ENCODE results near the gene NKIRAS1. TPM values are rescaled to one million over a fixed set of nuclear protein-coding genes. Genes with fewer than 3 reads are reported as not detected.
A peak's percentile ranks its signal among the peaks of the same experiment; 100 is the strongest.

Gene NKIRAS1
- total RNA-seq, 4 donors from 2014 or later: 6.7 to 9.5 (median 9.0) TPM

DNA sequence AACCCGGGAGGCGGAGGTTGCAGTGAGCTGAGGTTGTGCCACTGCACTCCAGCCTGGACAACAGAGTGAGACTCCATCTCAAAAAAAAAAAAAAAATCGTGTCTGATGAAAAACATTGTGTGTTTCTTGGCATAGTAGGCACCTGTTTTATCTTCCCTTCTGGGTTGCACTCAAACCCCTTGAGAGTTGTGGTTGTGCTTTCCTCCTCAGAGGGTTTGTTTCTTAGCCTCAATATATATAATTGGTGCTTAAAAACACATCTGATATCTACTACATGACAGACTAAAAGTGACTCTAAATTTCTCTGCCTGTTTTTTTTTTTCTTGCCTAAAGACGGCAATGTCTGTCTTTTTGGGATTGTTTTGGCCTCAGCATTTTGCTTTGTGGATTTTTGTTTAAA lies 35.9 kb upstream of the NKIRAS1 start:
- TF ChIP-seq, protein P1, sequence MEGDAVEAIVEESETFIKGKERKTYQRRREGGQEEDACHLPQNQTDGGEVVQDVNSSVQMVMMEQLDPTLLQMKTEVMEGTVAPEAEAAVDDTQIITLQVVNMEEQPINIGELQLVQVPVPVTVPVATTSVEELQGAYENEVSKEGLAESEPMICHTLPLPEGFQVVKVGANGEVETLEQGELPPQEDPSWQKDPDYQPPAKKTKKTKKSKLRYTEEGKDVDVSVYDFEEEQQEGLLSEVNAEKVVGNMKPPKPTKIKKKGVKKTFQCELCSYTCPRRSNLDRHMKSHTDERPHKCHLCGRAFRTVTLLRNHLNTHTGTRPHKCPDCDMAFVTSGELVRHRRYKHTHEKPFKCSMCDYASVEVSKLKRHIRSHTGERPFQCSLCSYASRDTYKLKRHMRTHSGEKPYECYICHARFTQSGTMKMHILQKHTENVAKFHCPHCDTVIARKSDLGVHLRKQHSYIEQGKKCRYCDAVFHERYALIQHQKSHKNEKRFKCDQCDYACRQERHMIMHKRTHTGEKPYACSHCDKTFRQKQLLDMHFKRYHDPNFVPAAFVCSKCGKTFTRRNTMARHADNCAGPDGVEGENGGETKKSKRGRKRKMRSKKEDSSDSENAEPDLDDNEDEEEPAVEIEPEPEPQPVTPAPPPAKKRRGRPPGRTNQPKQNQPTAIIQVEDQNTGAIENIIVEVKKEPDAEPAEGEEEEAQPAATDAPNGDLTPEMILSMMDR (IDR thresholded peaks at IDR 0.05): no peak
- no peak for TF ChIP-seq POLR2A (IDR thresholded peaks at IDR 0.05)
- TF ChIP-seq POLR2AphosphoS5 (IDR thresholded peaks at IDR 0.05): no peak
- H3K9me3 ChIP-seq: no peaks in the 10 kb centered on the region
- no peaks in the 10 kb centered on the region for H3K27me3 ChIP-seq
- H3K4me1 ChIP-seq: peaks cover 59% of the 10 kb centered on the region
- no peaks in the 10 kb centered on the region for H3K36me3 ChIP-seq
- no peak overlapping the region for H3K4me3 ChIP-seq
- 70% methylated on average over 4 of the region's 4 CpGs for WGBS
- no peak for DNase-seq (ENCODE audit: low spot score in 2 of 2)
- no peak overlapping the region for H3K27ac ChIP-seq

DNA sequence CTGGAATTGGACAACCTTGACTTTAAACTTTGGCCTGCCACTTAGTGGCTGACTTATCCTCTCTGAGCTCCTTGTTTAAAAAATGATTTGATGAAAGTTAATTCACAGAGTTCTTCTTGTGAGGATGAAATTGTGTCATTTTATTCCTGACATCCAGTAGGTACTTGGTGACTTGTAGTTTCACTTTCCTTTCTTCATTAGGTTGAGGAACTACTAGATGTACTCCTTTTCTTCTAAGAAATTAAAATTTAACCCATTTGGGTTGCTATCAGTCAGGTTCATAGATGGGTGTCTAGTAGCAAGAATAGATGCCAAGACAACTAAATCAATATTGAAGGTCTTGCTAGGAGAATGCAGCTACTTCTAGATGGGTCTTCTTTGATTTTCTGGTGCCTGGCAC lies 33.5 kb upstream of the NKIRAS1 start:
- no peaks in the 10 kb centered on the region for H3K36me3 ChIP-seq
- no peak overlapping the region for H3K27ac ChIP-seq
- peaks cover 67% of the 10 kb centered on the region for H3K4me1 ChIP-seq
- no peak overlapping the region for H3K4me3 ChIP-seq
- H3K9me3 ChIP-seq: no peaks in the 10 kb centered on the region
- no peaks in the 10 kb centered on the region for H3K27me3 ChIP-seq
- TF ChIP-seq, protein P1 (IDR thresholded peaks at IDR 0.05): no peak
- no peak for TF ChIP-seq POLR2A (IDR thresholded peaks at IDR 0.05)
- DNase-seq (ENCODE audit: low spot score in 2 of 2): no peak

DNA sequence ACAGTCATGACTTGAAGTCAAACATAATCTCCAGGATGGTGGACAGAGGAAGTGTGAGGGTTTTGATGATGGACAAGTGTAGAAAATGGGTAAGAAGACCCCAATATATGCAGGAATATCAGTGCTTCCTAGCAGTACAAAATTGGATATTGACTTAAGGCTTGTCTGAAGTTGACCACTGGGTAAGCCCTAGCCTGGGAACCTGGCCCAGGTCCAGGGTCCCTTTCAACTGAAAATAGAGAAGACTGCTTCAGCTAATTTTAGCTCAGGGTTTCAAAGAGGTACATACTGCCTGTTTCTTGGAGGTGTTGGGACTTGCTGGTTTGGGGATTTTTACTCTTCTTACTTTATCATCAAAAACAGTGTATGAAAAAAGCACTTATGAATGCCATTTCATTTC lies 33.0 kb upstream of the NKIRAS1 start:
- H3K36me3 ChIP-seq: no peaks in the 10 kb centered on the region
- no peak overlapping the region for H3K4me3 ChIP-seq
- H3K9me3 ChIP-seq: no peaks in the 10 kb centered on the region
- H3K27me3 ChIP-seq: no peaks in the 10 kb centered on the region
- no peak for DNase-seq (ENCODE audit: low spot score in 2 of 2)
- H3K4me1 ChIP-seq: peaks cover 67% of the 10 kb centered on the region
- no peak overlapping the region for H3K27ac ChIP-seq
- TF ChIP-seq POLR2AphosphoS5 (IDR thresholded peaks at IDR 0.05) (no peak), POLR2A (IDR thresholded peaks at IDR 0.05) (no peak), EP300 (IDR thresholded peaks at IDR 0.05) (no peak)
- TF ChIP-seq, protein P1 (IDR thresholded peaks at IDR 0.05): no peak

DNA sequence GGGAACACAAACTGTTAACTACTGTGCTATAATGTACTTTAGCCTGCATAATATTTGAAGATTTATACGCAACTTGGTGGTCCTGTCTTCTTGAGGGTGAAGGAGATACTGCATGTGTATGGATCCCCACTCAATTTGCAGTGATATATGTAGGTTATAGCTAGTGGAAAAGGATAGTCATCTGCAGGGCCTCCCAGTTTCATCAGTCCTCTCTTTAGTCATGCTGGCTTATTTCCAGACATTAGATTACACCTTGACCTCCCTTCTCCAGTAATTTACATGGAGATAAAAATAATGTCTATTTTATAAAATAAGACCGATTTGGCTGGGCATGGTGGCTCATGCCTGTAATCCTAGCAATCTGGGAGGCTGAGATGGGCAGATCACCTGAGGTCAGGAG lies 32.0 kb upstream of the NKIRAS1 start:
- Histone ChIP-seq H3K27ac (no peak overlapping the region), H3K36me3 (no peaks in the 10 kb centered on the region), H3K4me1 (peaks cover 71% of the 10 kb centered on the region), H3K27me3 (no peaks in the 10 kb centered on the region), H3K4me3 (no peak overlapping the region), H3K9me3 (no peaks in the 10 kb centered on the region)
- no peak for DNase-seq (ENCODE audit: low spot score in 2 of 2)
- TF ChIP-seq, protein P1 (IDR thresholded peaks at IDR 0.05): no peak
- TF ChIP-seq POLR2A (IDR thresholded peaks at IDR 0.05): no peak
- TF ChIP-seq POLR2AphosphoS5 (IDR thresholded peaks at IDR 0.05): no peak
- TF ChIP-seq EP300 (IDR thresholded peaks at IDR 0.05): no peak
- WGBS: 89% methylated on average over 2 of the region's 2 CpGs

DNA sequence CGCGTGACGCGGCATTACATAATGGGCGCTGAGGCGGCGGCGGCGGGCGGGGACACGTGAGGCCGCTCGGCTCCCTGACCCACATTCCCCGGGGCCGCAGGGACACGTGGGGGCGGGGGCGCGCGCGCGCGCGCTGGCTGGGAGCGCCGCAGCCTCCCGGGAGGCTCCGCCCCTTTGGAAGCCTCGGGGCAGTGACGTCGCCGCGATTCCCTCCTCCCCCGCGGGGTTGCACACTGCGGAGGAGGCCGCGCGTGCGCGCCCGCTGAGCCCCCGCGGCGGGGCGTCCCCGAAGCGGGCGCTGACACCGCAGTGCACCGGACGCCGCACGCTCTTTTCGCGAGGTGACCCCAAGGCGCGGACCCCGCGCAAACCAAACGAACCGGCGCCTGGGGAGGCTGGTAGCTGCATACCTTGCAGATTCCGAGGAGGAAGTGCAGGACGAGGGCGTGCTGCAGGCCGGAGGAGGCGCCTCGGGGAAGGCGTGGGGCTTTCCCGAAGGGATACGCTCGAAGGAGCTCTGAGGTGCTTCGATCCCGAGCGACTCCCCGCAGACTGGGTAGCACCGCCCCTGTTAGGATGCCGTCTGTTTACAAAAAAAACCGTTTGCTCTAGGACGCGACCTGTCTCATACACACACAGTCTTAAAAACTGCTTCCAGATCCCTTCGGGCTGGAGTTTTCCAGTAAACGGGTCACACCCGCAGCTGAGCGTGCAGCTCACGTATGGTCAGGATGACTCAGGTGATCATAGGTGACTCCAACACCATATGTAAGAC lies 29.3 kb upstream of the NKIRAS1 start:
- no peaks in the 10 kb centered on the region for H3K36me3 ChIP-seq
- TF ChIP-seq POLR2AphosphoS5 (IDR thresholded peaks at IDR 0.05): peak; percentile 33 to 74 (median 67)
- TF ChIP-seq, protein P1 (IDR thresholded peaks at IDR 0.05): no peak
- H3K27ac ChIP-seq: peak overlapping the region; percentile 100
- no peaks in the 10 kb centered on the region for H3K9me3 ChIP-seq
- H3K4me1 ChIP-seq: peaks cover 47% of the 10 kb centered on the region
- under 1% methylated on average over 18 of the region's 87 CpGs for WGBS
- peak overlapping the region; percentile 88 for H3K4me3 ChIP-seq
- peak; percentile 98 for DNase-seq (ENCODE audit: low spot score in 2 of 2)
- no peaks in the 10 kb centered on the region for H3K27me3 ChIP-seq

Data from suprapubic skin (tissue), 4 donors.